Lower leg skin (tissue), 4 donors: ENCODE results near the gene ARAP3. TPM values are rescaled to one million over a fixed set of nuclear protein-coding genes. Genes with fewer than 3 reads are reported as not detected.
A peak's percentile ranks its signal among the peaks of the same experiment; 100 is the strongest.

Experiments used
- DNase-seq, 2 donors: peaks; one replicate each; pipeline ENCODE4 v3.0.0-alpha.2; 2019; ENCODE audit warnings: low spot score in 2 of 2
- H3K4me3 ChIP-seq: fragments of 200-600 bp; sonication (generic); 2 replicates; pipeline ENCODE4 v1.5.1; 2017; ENCODE audit warnings: mild to moderate bottlenecking, low read depth; ENCODE audit not compliant: poor library complexity, severe bottlenecking
- CTCF ChIP-seq, 3 donors: fragments of 450-650 bp; IDR thresholded peaks; one replicate each; pipeline ENCODE4 v1.5.1; 2016; ENCODE audit warnings: antibody characterized with exemption in 3 of 3, mild to moderate bottlenecking in 3 of 3, moderate library complexity in 2 of 3
- POLR2A ChIP-seq, 2 donors: fragments of 450-650 bp; IDR thresholded peaks; one replicate each; pipeline ENCODE4 v1.6.1; 2016 to 2017; ENCODE audit warnings: antibody characterized with exemption in 2 of 2, mild to moderate bottlenecking in 1 of 2, moderate library complexity in 1 of 2
- WGBS, 2 donors: methylation state at CpG; one replicate each; pipeline ENCODE4 v1.1.5; 2018; 5-methylcytosine and 5-hydroxymethylcytosine counted together
- intact Hi-C: fragments of 100-400 bp; cut with DNase I; formaldehyde crosslinking; loops from one replicate; pipeline ENCODE4 v1.15.0; 2023; ENCODE audit warnings: low total_unique reads
- total RNA-seq, 4 donors: library from RNA; depleted of rRNA; stranded (reverse); fragments of >200 nt; gene quantifications; one replicate each; pipeline ENCODE4 v1.1.0, GENCODE V29; 2016

The ARAP3 gene
- total RNA-seq, 4 donors from 2014 or later, result 2.1 to 4.2 (median 3.7) TPM

GRCh38 chr5:141654298-141654697 is 27.7 kb downstream of the ARAP3 start:
- TF ChIP-seq POLR2A (IDR thresholded peaks at IDR 0.05), result no peak
- no peak for TF ChIP-seq CTCF (IDR thresholded peaks at IDR 0.05)
- H3K4me3 ChIP-seq, result no peak overlapping the region
- no peak for DNase-seq
- intact Hi-C loops, result no loop called here
- 89 to 92% methylated on average over 2 of the region's 2 CpGs for WGBS, 2 donors

GRCh38 chr5:141651728-141652105 is 30.3 kb downstream of the ARAP3 start:
- no peak for DNase-seq
- H3K4me3 ChIP-seq, result peak overlapping the region; percentile 40
- no peak for TF ChIP-seq CTCF (IDR thresholded peaks at IDR 0.05)
- TF ChIP-seq POLR2A (IDR thresholded peaks at IDR 0.05), result no peak
- 36 to 48% methylated on average over 9 of the region's 9 CpGs for WGBS, 2 donors
- intact Hi-C loops, result no loop called here

- peak; percentile 82 to 98 for DNase-seq
- TF ChIP-seq CTCF (IDR thresholded peaks at IDR 0.05) (no peak), POLR2A (IDR thresholded peaks at IDR 0.05) (no peak)
- WGBS, 2 donors, result 8% methylated on average over 37 to 40 of the region's 50 CpGs
- intact Hi-C loops, result no loop called here
- peak within 1 kb of the TSS; percentile 40 for H3K4me3 ChIP-seq
Measured at GRCh38 chr5:141650851-141651727, 30.9 kb downstream of the ARAP3 start, which contains the start of gene FCHSD1. TSS of gene FCHSD1 (minus strand) at chr5:141651418. CDS start at chr5:141651368, 50 bp downstream.

GRCh38 chr5:141649972-141650371 is 32.1 kb downstream of the ARAP3 start:
- TF ChIP-seq POLR2A (IDR thresholded peaks at IDR 0.05) (no peak), CTCF (IDR thresholded peaks at IDR 0.05) (no peak)
- no peak overlapping the region for H3K4me3 ChIP-seq
- intact Hi-C loops, result no loop called here
- no peak for DNase-seq

- intact Hi-C loops, result no loop called here
- DNase-seq, result no peak
- no peak overlapping the region for H3K4me3 ChIP-seq
- TF ChIP-seq CTCF (IDR thresholded peaks at IDR 0.05) (no peak), POLR2A (IDR thresholded peaks at IDR 0.05) (no peak)
- 93 to 94% methylated on average over 16 to 17 of the region's 17 CpGs for WGBS, 2 donors
Measured at GRCh38 chr5:141649056-141649688, 32.9 kb downstream of the ARAP3 start.
